CD8-positive, alpha-beta memory T cell (primary cell): ENCODE data around the gene DUS1L. TPM values are rescaled to one million over a fixed set of nuclear protein-coding genes. Genes with fewer than 3 reads are reported as not detected.

Experiments used
- CTCF ChIA-PET: fragments of 350-600 bp; sonication (Branson Sonifier 250); formaldehyde crosslinking; loops from one replicate; lab custom pipeline; 2021; ENCODE audit warnings: antibody characterized with exemption; lab: Charles Lee
- POLR2A ChIA-PET: fragments of 350-600 bp; sonication (Branson Sonifier 250); formaldehyde crosslinking; loops from one replicate; lab custom pipeline; 2021; ENCODE audit warnings: antibody characterized with exemption; lab: Charles Lee
- DNase-seq, 5 donors: peaks; one replicate each; pipeline versions ENCODE4 v3.0.0 to v3.0.0-alpha.2; 2020 to 2022; ENCODE audit warnings: mixed read lengths in 1 of 5
- H3K27ac ChIP-seq: one replicate; pipeline ENCODE4 v1.7.0; 2013; ENCODE audit warnings: low read depth, mild to moderate bottlenecking, low read length, moderate library complexity
- H3K27me3 ChIP-seq: 2 replicates; pipeline ENCODE4 v1.7.0; 2013; ENCODE audit warnings: low read length, mild to moderate bottlenecking; ENCODE audit not compliant: insufficient read depth, poor library complexity, severe bottlenecking
- H3K36me3 ChIP-seq: 2 replicates; pipeline ENCODE4 v1.7.0; 2013; ENCODE audit warnings: mild to moderate bottlenecking, low read length, moderate library complexity; ENCODE audit not compliant: insufficient read depth
- H3K4me1 ChIP-seq: 2 replicates; pipeline ENCODE4 v1.7.0; 2013; ENCODE audit warnings: mild to moderate bottlenecking, low read length, moderate library complexity; ENCODE audit not compliant: insufficient read depth
- H3K4me3 ChIP-seq: 2 replicates; pipeline ENCODE4 v1.7.0; 2013; ENCODE audit warnings: mild to moderate bottlenecking, low read length
- H3K9me3 ChIP-seq: 2 replicates; pipeline ENCODE4 v1.7.0; 2013; ENCODE audit warnings: mild to moderate bottlenecking, low read length
- H3K27ac Mint-ChIP-seq, 8 donors: one replicate each; pipeline ENCODE4 v1.8.0; 2020 to 2021; ENCODE audit warnings: mixed read lengths in 8 of 8, mild to moderate bottlenecking in 6 of 8, inconsistent platforms in 3 of 8, moderate library complexity in 3 of 8
- H3K27me3 Mint-ChIP-seq, 2 donors: one replicate each; pipeline ENCODE4 v1.8.0; 2020 to 2021; ENCODE audit warnings: mixed read lengths in 2 of 2, mild to moderate bottlenecking in 1 of 2, moderate library complexity in 1 of 2
- H3K36me3 Mint-ChIP-seq, 3 donors: one replicate each; pipeline ENCODE4 v1.8.0; 2020 to 2021; ENCODE audit warnings: mixed read lengths in 3 of 3, inconsistent platforms in 1 of 3, mild to moderate bottlenecking in 1 of 3
- H3K4me1 Mint-ChIP-seq, 3 donors: one replicate each; pipeline ENCODE4 v1.8.0; 2020 to 2021; ENCODE audit warnings: mixed read lengths in 3 of 3, inconsistent platforms in 1 of 3, mild to moderate bottlenecking in 1 of 3
- H3K4me3 Mint-ChIP-seq, 7 donors: one replicate each; pipeline ENCODE4 v1.8.0; 2020 to 2021; ENCODE audit warnings: mixed read lengths in 7 of 7, mild to moderate bottlenecking in 6 of 7, moderate library complexity in 4 of 7, inconsistent platforms in 2 of 7
- H3K9me3 Mint-ChIP-seq, 5 donors: one replicate each; pipeline ENCODE4 v1.8.0; 2020 to 2022; ENCODE audit warnings: mixed read lengths in 5 of 5, mild to moderate bottlenecking in 3 of 5, moderate library complexity in 2 of 5, inconsistent platforms in 1 of 5
- polyA plus RNA-seq: library from polyadenylated mRNA; unstranded; fragments of 300-500 nt; fragmentation: Illumina TruSeq; gene quantifications from one replicate; pipeline ENCODE4 v1.2.3, GENCODE V29; 2021
- total RNA-seq, 2 experiments: library from RNA; stranded (reverse); gene quantifications; one replicate each; pipeline ENCODE4 v1.2.3, GENCODE V29; 2021

Gene DUS1L
- total and polyA plus RNA-seq, 3 experiments from 2014 or later: 142 to 210 (median 206) TPM

GRCh38 chr17:82035488-82035887 is 30.1 kb downstream of the DUS1L start:
- peaks cover 0 to 5% (median 0%) of the 10 kb centered on the region in 3 donors for H3K36me3 Mint-ChIP-seq

GRCh38 chr17:82034371-82035011 is 31.1 kb downstream of the DUS1L start:
- H3K9me3 Mint-ChIP-seq: no peaks in the 10 kb centered on the region
- Histone ChIP-seq H3K27me3 (no peaks in the 10 kb centered on the region), H3K27ac (no peak overlapping the region), H3K9me3 (no peaks in the 10 kb centered on the region), H3K36me3 (no peaks in the 10 kb centered on the region), H3K4me1 (peaks cover 23% of the 10 kb centered on the region), H3K4me3 (no peak overlapping the region)
- H3K4me1 Mint-ChIP-seq: peaks cover 19 to 41% (median 22%) of the 10 kb centered on the region in 3 donors
- ChIA-PET POLR2A (no interaction called here), CTCF (interaction anchor here (0.9 to 1.2 kb wide), 2 partner anchors 25 to 72 kb away, joined by 3 read pairs; no protein-coding TSS in a partner anchor)
- H3K27ac Mint-ChIP-seq: peak overlapping the region in 1 of 8 donors; percentile 69
- DNase-seq: no peak
- H3K27me3 Mint-ChIP-seq: peaks cover 0 to 4% of the 10 kb centered on the region in 2 donors
- peak overlapping the region in 5 of 7 donors; percentile 18 to 88 (median 68) for H3K4me3 Mint-ChIP-seq
- H3K36me3 Mint-ChIP-seq: peaks cover 0 to 5% (median 0%) of the 10 kb centered on the region in 3 donors

More at GRCh38 chr17:82035488-82035887, 30.1 kb downstream of the DUS1L start:
- no peak for DNase-seq
- Mint-ChIP-seq H3K27me3 (no peaks in the 10 kb centered on the region), H3K4me1 (peaks cover 16 to 34% (median 22%) of the 10 kb centered on the region in 3 donors), H3K4me3 (peak overlapping the region; percentile 40 to 97 (median 68)), H3K27ac (peak overlapping the region in 4 of 8 donors; percentile 12 to 78 (median 64)), H3K9me3 (no peaks in the 10 kb centered on the region)
- POLR2A ChIA-PET: interaction anchor here (1.0 kb wide), 1 partner anchor 63 kb away, joined by 4 read pairs; the partner anchor contains the start of gene FASN
- Histone ChIP-seq H3K27ac (no peak overlapping the region), H3K4me3 (no peak overlapping the region), H3K9me3 (no peaks in the 10 kb centered on the region), H3K4me1 (peaks cover 16% of the 10 kb centered on the region), H3K36me3 (no peaks in the 10 kb centered on the region), H3K27me3 (no peaks in the 10 kb centered on the region)
- CTCF ChIA-PET: interaction anchor here (0.9 to 1.2 kb wide), 2 partner anchors 26 to 71 kb away, joined by 3 read pairs; no protein-coding TSS in a partner anchor

DNA sequence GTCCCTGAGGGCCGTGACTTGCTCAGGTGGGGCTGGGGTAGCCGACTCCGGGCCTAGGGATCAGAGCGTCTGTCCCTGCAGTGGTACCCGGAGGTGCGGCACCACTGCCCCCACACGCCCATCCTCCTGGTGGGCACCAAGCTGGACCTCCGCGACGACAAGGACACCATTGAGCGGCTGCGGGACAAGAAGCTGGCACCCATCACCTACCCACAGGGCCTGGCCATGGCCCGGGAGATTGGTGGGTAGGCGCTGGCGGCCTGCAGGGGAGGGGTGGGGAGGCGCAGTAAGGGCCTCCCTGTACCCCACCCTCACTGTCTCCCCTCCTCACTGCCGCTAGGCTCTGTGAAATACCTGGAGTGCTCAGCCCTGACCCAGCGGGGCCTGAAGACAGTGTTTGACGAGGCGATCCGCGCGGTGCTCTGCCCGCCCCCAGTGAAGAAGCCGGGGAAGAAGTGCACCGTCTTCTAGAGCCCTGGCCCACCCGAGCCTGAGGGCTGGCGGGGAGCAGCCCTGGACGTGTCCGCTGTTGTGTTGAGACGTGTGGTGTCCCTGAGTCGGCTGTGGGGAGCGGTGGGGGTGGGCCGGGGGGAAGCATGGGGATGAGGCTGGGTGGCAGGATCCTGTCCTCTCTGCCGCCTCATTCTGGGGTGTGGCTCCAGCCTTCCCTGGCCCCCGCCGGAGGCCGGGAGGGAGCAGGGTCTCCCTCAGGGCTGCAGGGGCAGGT is 32.1 kb downstream of the DUS1L start:
- Mint-ChIP-seq H3K9me3 (no peaks in the 10 kb centered on the region), H3K4me1 (peaks cover 16 to 38% (median 17%) of the 10 kb centered on the region in 3 donors), H3K27ac (peak overlapping the region in 1 of 8 donors; percentile 72), H3K27me3 (peaks cover 0 to 4% of the 10 kb centered on the region in 2 donors), H3K36me3 (peaks cover 0 to 5% (median 0%) of the 10 kb centered on the region in 3 donors), H3K4me3 (peak overlapping the region in 2 of 7 donors; percentile 40 to 60)
- Histone ChIP-seq H3K27me3 (no peaks in the 10 kb centered on the region), H3K36me3 (no peaks in the 10 kb centered on the region), H3K9me3 (no peaks in the 10 kb centered on the region), H3K4me1 (peaks cover 23% of the 10 kb centered on the region), H3K27ac (no peak overlapping the region), H3K4me3 (no peak overlapping the region)
- DNase-seq: no peak
- POLR2A ChIA-PET: no interaction called here
- CTCF ChIA-PET: no interaction called here

DNA sequence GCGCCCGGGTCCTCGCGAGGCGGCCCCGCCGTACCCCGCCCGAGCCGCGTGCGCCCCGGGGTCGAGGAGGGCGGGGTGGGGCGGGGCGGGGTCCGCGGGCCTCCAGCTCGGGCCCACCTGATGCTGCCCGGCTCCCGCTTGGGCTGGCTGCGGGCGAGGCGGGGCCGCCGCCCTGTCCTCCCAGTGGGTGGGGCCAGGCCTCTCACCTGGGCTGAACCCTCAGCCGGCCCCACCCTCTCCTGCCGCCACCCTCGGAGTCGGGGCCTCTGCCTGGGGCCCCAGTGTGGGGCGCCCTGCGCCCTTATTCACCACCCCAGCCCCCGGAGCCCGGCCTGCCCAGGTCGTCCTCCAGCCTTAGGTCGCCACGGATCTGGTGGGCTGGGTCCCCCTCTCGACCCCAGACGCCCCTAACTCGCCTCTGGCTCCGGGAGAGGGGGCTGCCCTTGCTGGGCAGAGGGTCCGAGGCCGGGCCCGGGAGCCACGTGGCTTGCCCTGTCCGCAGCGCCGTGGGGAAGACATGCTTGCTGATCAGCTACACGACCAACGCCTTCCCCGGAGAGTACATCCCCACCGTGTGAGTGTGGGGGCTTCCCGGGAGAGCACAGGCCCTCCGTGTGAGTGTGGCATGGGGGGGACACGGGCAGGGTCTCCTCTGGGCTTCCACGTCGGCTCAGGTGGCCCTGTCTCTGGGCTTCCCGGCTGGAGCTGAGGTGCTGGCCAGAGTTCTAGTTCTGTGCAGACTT is 33.5 kb downstream of the DUS1L start:
- Histone ChIP-seq H3K27ac (peak overlapping the region; percentile 61), H3K36me3 (no peaks in the 10 kb centered on the region), H3K4me1 (peaks cover 19% of the 10 kb centered on the region), H3K27me3 (no peaks in the 10 kb centered on the region), H3K9me3 (no peaks in the 10 kb centered on the region), H3K4me3 (no peak overlapping the region)
- H3K9me3 Mint-ChIP-seq: no peaks in the 10 kb centered on the region
- ChIA-PET CTCF (interaction anchor here (1.9 to 4.3 kb wide), 3 partner anchors 11 to 124 kb away, joined by 10 to 59 read pairs (median 23); partner anchors contain the start of genes CENPX and LRRC45), POLR2A (no interaction called here)
- H3K4me1 Mint-ChIP-seq: peaks cover 10 to 30% (median 11%) of the 10 kb centered on the region in 3 donors
- no peak for DNase-seq
- H3K27me3 Mint-ChIP-seq: peaks cover 0 to 4% of the 10 kb centered on the region in 2 donors
- H3K4me3 Mint-ChIP-seq: peak overlapping the region in 6 of 7 donors; percentile 17 to 60 (median 36)
- no peak overlapping the region for H3K27ac Mint-ChIP-seq
- H3K36me3 Mint-ChIP-seq: peaks cover 0 to 4% (median 0%) of the 10 kb centered on the region in 3 donors

- CTCF ChIA-PET: interaction anchor here (1.2 to 4.3 kb wide), 8 partner anchors 10 to 169 kb away, joined by 3 to 59 read pairs (median 8); partner anchors contain the start of genes CENPX and LRRC45
- H3K9me3 Mint-ChIP-seq: no peaks in the 10 kb centered on the region
- H3K4me1 Mint-ChIP-seq: peaks cover 10 to 27% (median 11%) of the 10 kb centered on the region in 3 donors
- no peaks in the 10 kb centered on the region for H3K9me3 ChIP-seq
- H3K27ac ChIP-seq: peak within 1 kb of the TSS; percentile 61
- peak within 1 kb of the TSS; percentile 80 to 94 (median 85) for H3K4me3 Mint-ChIP-seq
- no peaks in the 10 kb centered on the region for H3K36me3 ChIP-seq
- no peak for DNase-seq
- H3K36me3 Mint-ChIP-seq: peaks cover 0 to 4% (median 0%) of the 10 kb centered on the region in 3 donors
- peak within 1 kb of the TSS in 3 of 8 donors; percentile 43 to 71 (median 51) for H3K27ac Mint-ChIP-seq
- H3K27me3 ChIP-seq: no peaks in the 10 kb centered on the region
- H3K4me3 ChIP-seq: peak within 1 kb of the TSS; percentile 43
- H3K4me1 ChIP-seq: peaks cover 13% of the 10 kb centered on the region
- peaks cover 0 to 4% of the 10 kb centered on the region in 2 donors for H3K27me3 Mint-ChIP-seq
- POLR2A ChIA-PET: interaction anchor here (1.9 kb wide), 1 partner anchor 67 kb away, joined by 8 read pairs; the partner anchor contains the start of gene FASN
Measured at GRCh38 chr17:82031303-82031884, 34.2 kb downstream of the DUS1L start, which contains the start of gene RAC3. Gene RAC3, plus strand, starts transcription at chr17:82031678. Its CDS starts 84 bp downstream, at chr17:82031762.

GRCh38 chr17:82030470-82031302 is 34.9 kb downstream of the DUS1L start:
- peaks cover 0 to 4% of the 10 kb centered on the region in 2 donors for H3K27me3 Mint-ChIP-seq
- H3K4me3 ChIP-seq: peak overlapping the region; percentile 43
- DNase-seq: peak; percentile 71 to 85 (median 78)
- no peaks in the 10 kb centered on the region for H3K27me3 ChIP-seq
- H3K27ac Mint-ChIP-seq: peak overlapping the region in 3 of 8 donors; percentile 43 to 71 (median 51)
- H3K36me3 Mint-ChIP-seq: peaks cover 0 to 4% (median 0%) of the 10 kb centered on the region in 3 donors
- CTCF ChIA-PET: interaction anchor here (0.6 to 4.3 kb wide), 38 partner anchors 8 to 519 kb away, joined by 3 to 59 read pairs (median 4); partner anchors contain the start of genes CCDC57, CENPX, DCXR and LRRC45
- H3K4me3 Mint-ChIP-seq: peak overlapping the region; percentile 80 to 94 (median 85)
- peaks cover 8 to 21% (median 10%) of the 10 kb centered on the region in 3 donors for H3K4me1 Mint-ChIP-seq
- no peaks in the 10 kb centered on the region for H3K9me3 ChIP-seq
- H3K9me3 Mint-ChIP-seq: no peaks in the 10 kb centered on the region
- H3K36me3 ChIP-seq: no peaks in the 10 kb centered on the region
- POLR2A ChIA-PET: interaction anchor here (1.4 to 1.9 kb wide), 2 partner anchors 68 to 122 kb away, joined by 3 to 8 read pairs; partner anchors contain the start of gene FASN
- peaks cover 7% of the 10 kb centered on the region for H3K4me1 ChIP-seq
- H3K27ac ChIP-seq: peak overlapping the region; percentile 38
